Loucy (cell line): ENCODE results near the gene UBE3D.

Experiments used
- H2AFZ ChIP-seq: fragments of 200-600 bp; sonication (generic); 2 replicates; pipeline ENCODE4 v1.6.0; 2016; ENCODE audit warnings: antibody characterized with exemption, mild to moderate bottlenecking, low read length, moderate library complexity
- H3F3A ChIP-seq: fragments of 200-600 bp; 2 replicates; pipeline ENCODE4 v1.6.0; 2016; ENCODE audit warnings: antibody characterized with exemption, low read depth, mild to moderate bottlenecking
- H3K27me3 ChIP-seq: fragments of 200-600 bp; sonication (generic); 2 replicates; pipeline ENCODE4 v1.6.1; 2014; ENCODE audit warnings: low read length, mild to moderate bottlenecking; ENCODE audit not compliant: insufficient read depth, poor library complexity, severe bottlenecking
- H3K36me3 ChIP-seq: fragments of 200-600 bp; sonication (generic); 2 replicates; pipeline ENCODE4 v1.6.1; 2016; ENCODE audit warnings: low read length; ENCODE audit not compliant: insufficient read depth
- H3K4me1 ChIP-seq: fragments of 200-600 bp; sonication (generic); 2 replicates; pipeline ENCODE4 v1.5.1; 2014; ENCODE audit warnings: low read length, mild to moderate bottlenecking; ENCODE audit not compliant: insufficient read depth, poor library complexity, severe bottlenecking
- H3K4me2 ChIP-seq: fragments of 200-600 bp; sonication (generic); 2 replicates; pipeline ENCODE4 v1.6.0; 2014; ENCODE audit warnings: antibody characterized with exemption, low read length, low read depth, mild to moderate bottlenecking; ENCODE audit not compliant: poor library complexity, severe bottlenecking
- H3K4me3 ChIP-seq: fragments of 200-600 bp; sonication (generic); 2 replicates; pipeline ENCODE4 v1.5.1; 2014; ENCODE audit warnings: low read length, mild to moderate bottlenecking, mixed read lengths; ENCODE audit not compliant: poor library complexity, severe bottlenecking
- H3K79me2 ChIP-seq: fragments of 200-600 bp; sonication (generic); 2 replicates; pipeline ENCODE4 v1.6.1; 2014; ENCODE audit warnings: low read length; ENCODE audit not compliant: insufficient read depth
- H3K9ac ChIP-seq: fragments of 200-600 bp; sonication (generic); 2 replicates; pipeline ENCODE4 v1.6.0; 2014; ENCODE audit warnings: mild to moderate bottlenecking, low read depth, low read length, moderate library complexity; ENCODE audit not compliant: poor library complexity, severe bottlenecking
- H3K9me2 ChIP-seq: fragments of 200-600 bp; sonication (generic); replicated peaks from 2 replicates; pipeline ENCODE4 v1.6.1; 2016; ENCODE audit warnings: low read depth, low read length, mixed read lengths
- H3K9me3 ChIP-seq: fragments of 200-600 bp; sonication (generic); 2 replicates; pipeline ENCODE4 v1.6.1; 2014; ENCODE audit warnings: mild to moderate bottlenecking, antibody characterized with exemption, low read length, low read depth; ENCODE audit not compliant: insufficient read depth
- H4K20me1 ChIP-seq: fragments of 200-600 bp; sonication (generic); 2 replicates; pipeline ENCODE4 v1.6.0; 2014; ENCODE audit warnings: antibody characterized with exemption, low read length, mild to moderate bottlenecking; ENCODE audit not compliant: insufficient read depth, poor library complexity, severe bottlenecking
- CTCF ChIP-seq: fragments of 200-600 bp; sonication (generic); conservative IDR thresholded peaks from 2 replicates; pipeline ENCODE4 v1.5.1; 2014; ENCODE audit warnings: mild to moderate bottlenecking, antibody characterized with exemption, low read length
- EZH2phosphoT487 ChIP-seq: fragments of 200-600 bp; IDR thresholded peaks from 2 replicates; pipeline ENCODE4 v1.6.1; 2018; ENCODE audit warnings: antibody characterized with exemption, mild to moderate bottlenecking, moderate library complexity, borderline replicate concordance

UBE3D gene

GRCh38 chr6:83055366-83055964, 10.2 kb downstream of the UBE3D start:
- Histone ChIP-seq H3F3A (no peaks in the 10 kb centered on the region), H3K4me1 (peaks cover under 1% of the 10 kb centered on the region), H3K4me2 (no peak overlapping the region), H3K36me3 (peaks cover 9% of the 10 kb centered on the region; the same call in 1 of the 2 replicates), H3K9ac (no peak overlapping the region), H3K27me3 (no peaks in the 10 kb centered on the region), H3K9me2 (no peaks in the 10 kb centered on the region), H4K20me1 (no peaks in the 10 kb centered on the region), H2AFZ (no peak overlapping the region), H3K4me3 (no peak overlapping the region), H3K79me2 (no peaks in the 10 kb centered on the region), H3K9me3 (no peaks in the 10 kb centered on the region)
- TF ChIP-seq EZH2phosphoT487 (no peak), CTCF (peak; percentile 90)

GRCh38 chr6:83053678-83054077, 12.0 kb downstream of the UBE3D start:
- H3K9me3 ChIP-seq, result no peaks in the 10 kb centered on the region
- H2AFZ ChIP-seq, result no peak overlapping the region
- no peaks in the 10 kb centered on the region for H4K20me1 ChIP-seq
- no peaks in the 10 kb centered on the region for H3K27me3 ChIP-seq
- H3K9ac ChIP-seq, result no peak overlapping the region
- H3F3A ChIP-seq, result no peaks in the 10 kb centered on the region
- H3K79me2 ChIP-seq, result no peaks in the 10 kb centered on the region
- no peak for TF ChIP-seq CTCF
- no peak for TF ChIP-seq EZH2phosphoT487
- H3K4me2 ChIP-seq, result no peak overlapping the region
- no peak overlapping the region for H3K4me3 ChIP-seq
- peaks cover 9% of the 10 kb centered on the region; the same call in 1 of the 2 replicates for H3K36me3 ChIP-seq
- no peaks in the 10 kb centered on the region for H3K9me2 ChIP-seq
- H3K4me1 ChIP-seq, result no peaks in the 10 kb centered on the region

- Histone ChIP-seq H3K9ac (no peak overlapping the region), H3K4me1 (no peaks in the 10 kb centered on the region), H3K9me2 (no peaks in the 10 kb centered on the region), H3K9me3 (no peaks in the 10 kb centered on the region), H4K20me1 (no peaks in the 10 kb centered on the region), H3K27me3 (no peaks in the 10 kb centered on the region), H3K79me2 (no peaks in the 10 kb centered on the region), H3K4me3 (no peak overlapping the region), H3K36me3 (peaks cover 9% of the 10 kb centered on the region; the same call in 1 of the 2 replicates), H3F3A (no peaks in the 10 kb centered on the region), H2AFZ (no peak overlapping the region), H3K4me2 (no peak overlapping the region)
- TF ChIP-seq EZH2phosphoT487, result no peak
- no peak for TF ChIP-seq CTCF
Measured at GRCh38 chr6:83051377-83052172, 14.1 kb downstream of the UBE3D start.
